HG03378 (cell line): ENCODE data around the gene PTGS1.

ENCODE experiments used
- ATAC-seq: cut with Tn5 transposase; IDR thresholded peaks from one replicate; pipeline ENCODE4 v1.9.1; 2021; ENCODE audit warnings: mild to moderate bottlenecking, moderate library complexity; ENCODE audit not compliant: unreplicated experiment

The PTGS1 gene

DNA sequence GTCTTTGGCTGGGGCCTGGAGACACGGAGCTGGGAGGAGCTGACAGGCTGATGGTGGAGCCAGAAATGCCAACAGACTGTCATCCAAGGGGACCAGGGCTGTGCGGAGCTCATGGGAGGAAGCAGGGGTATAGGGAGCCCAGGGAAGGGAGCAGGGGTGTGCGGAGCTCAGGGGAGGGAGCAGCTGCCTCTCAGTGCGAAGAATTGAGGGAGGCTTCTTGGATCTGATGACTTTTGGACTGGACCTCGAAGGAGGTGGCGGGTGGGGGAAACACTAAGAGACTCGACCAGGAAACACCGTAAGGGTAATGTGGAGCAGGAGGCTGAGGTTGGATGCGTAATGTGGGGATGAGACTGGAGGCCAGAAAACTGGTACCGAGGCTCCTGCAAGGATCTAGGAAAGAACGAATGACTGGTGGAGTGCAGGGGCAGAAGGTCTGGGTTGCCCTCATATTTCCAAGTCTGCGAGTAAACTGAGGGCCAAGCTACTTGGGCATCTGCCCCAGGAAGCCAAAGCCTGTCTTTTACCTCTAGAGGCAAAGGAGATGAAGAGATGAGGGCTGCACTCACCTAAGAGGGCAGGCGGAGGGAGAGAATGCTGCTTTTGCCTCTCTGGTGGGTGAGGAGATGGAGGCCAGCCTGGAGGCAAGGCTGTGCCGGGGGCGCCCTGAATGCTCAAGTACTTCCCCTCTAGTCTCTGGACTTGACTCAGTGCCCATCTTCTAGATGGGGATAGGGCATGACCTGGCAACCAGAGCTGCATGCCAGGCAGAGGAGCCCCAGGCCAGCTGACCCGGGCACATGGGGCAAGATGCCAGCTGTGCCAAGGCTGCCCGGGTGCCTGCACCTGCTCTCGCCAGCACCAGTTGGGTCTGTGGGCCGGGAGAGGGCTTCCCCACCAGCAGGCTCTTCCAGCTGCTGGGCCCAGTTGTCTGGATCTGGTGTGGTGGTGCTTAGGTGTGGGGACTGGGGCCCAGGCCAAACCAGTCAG lies 2.3 kb downstream of the PTGS1 start:
- no peak for ATAC-seq

DNA sequence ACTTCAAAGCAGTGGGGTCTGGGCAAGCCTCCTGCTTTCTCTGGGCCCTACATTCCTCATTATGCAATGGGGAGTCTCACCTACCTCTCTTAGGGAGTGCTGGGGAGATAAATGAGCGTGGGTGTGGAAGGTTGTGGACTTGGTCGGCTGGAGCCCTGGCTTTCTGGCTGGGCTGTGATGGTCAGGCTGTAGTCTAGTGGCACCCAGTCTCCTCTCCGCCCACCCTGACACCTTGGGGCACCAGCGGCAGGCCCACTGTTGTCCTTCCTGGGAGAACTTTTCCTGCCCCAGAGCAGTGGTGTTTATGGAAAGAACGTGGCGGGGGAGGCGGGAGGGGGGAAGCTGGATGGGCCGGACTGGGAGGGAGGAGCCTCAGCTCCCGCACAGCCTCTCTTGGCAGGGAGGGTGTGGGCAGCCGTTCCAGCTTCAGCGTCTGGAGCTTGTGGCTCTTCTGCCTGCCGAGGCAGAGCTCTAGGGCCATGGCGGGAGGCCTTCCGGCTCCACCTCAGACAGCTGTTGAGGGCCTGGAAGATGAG lies 4.1 kb downstream of the PTGS1 start:
- ATAC-seq: no peak

DNA sequence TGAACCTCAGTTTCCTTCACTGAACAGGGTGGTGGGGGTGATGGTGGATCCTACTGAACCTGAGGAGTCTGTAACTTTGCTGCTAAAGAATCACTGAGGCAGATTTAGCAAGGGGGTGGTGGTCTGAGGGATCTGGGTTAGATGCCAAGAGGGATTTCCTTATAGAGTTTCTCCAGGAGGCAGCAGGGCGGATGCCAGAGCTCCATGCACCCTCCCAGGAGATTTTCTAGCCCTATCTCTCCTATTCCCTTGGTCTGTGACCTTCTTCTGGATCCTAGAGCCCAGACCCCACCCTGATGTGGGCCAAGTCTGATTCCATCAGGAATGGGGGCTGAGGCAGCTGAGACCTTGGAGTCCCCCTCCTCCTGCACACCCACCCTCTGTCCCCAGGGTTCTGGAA lies 6.0 kb downstream of the PTGS1 start:
- ATAC-seq: no peak

- no peak for ATAC-seq
These were observed 6.7 kb downstream of the PTGS1 start for GRCh38 chr9:122377241-122378164.

- ATAC-seq: no peak
These were observed 7.4 kb downstream of the PTGS1 start for GRCh38 chr9:122378236-122378635.

GRCh38 chr9:122379340-122379739 lies 8.5 kb downstream of the PTGS1 start:
- ATAC-seq: no peak

- ATAC-seq: no peak
These were observed 9.5 kb downstream of the PTGS1 start for GRCh38 chr9:122380293-122380692.

DNA sequence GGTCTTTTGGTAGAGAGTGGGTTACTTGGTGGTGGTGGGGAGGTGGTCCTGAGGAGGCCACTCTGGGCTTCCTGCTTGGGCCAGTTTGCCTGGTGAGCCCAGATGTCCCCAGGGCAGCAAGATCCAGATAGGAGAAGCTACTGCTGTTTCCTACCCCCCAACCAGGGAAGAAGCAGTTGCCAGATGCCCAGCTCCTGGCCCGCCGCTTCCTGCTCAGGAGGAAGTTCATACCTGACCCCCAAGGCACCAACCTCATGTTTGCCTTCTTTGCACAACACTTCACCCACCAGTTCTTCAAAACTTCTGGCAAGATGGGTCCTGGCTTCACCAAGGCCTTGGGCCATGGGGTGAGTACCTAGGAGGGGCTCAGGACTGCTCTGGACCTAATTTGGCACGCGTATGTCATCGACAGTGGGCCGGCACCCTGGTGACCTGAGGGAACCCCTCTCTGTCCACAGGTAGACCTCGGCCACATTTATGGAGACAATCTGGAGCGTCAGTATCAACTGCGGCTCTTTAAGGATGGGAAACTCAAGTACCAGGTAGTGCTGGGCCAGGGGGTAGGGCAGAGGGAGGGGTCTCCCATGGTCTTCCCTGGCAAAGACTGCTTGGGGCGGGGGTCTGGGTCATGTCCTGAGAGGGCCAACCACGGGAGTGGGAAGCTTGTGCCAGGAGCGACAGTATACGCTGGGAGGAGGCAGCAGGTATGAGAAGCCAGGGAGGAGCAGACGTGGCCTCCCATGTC lies 10.6 kb downstream of the PTGS1 start:
- ATAC-seq: no peak

DNA sequence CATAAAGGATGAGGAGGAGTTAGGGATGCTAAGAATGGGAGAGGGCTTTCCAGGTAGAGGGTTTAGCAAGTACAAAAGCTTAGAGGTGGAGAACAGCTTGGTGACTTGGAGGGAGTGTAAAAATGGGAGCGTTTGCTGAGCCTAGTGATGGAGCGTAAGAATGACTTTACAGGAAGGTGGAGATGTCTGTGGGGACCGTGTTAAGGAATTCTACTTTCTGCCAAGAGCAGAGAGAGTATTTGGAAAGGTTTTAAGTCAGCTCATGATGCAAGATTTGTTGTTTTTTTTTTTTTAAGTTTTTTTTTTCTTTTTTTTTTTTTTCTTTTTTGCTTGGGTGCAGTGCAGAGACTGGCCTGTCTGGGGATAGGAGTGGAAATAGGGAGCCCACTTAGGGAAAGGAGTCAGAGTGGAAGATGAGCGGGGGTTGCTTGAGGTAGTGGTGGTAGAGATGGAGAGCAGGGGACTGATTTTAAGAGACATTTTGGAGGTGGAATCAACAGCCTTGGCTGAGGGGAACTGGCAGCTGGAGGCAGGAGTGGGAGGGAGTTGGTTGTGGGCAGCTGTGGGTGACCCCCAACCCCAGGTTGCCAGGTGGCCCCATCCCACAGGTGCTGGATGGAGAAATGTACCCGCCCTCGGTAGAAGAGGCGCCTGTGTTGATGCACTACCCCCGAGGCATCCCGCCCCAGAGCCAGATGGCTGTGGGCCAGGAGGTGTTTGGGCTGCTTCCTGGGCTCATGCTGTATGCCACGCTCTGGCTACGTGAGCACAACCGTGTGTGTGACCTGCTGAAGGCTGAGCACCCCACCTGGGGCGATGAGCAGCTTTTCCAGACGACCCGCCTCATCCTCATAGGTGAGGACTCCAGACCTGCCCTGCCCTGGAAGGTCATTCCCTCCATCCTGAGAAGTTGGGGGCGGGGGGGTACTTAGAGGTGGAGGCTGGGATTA lies 12.4 kb downstream of the PTGS1 start:
- ATAC-seq: no peak

GRCh38 chr9:122383992-122384461 lies 13.2 kb downstream of the PTGS1 start:
- ATAC-seq: no peak

- no peak for ATAC-seq
These were observed 15.6 kb downstream of the PTGS1 start for GRCh38 chr9:122386311-122386872.

GRCh38 chr9:122387536-122387935 lies 16.7 kb downstream of the PTGS1 start:
- no peak for ATAC-seq

DNA sequence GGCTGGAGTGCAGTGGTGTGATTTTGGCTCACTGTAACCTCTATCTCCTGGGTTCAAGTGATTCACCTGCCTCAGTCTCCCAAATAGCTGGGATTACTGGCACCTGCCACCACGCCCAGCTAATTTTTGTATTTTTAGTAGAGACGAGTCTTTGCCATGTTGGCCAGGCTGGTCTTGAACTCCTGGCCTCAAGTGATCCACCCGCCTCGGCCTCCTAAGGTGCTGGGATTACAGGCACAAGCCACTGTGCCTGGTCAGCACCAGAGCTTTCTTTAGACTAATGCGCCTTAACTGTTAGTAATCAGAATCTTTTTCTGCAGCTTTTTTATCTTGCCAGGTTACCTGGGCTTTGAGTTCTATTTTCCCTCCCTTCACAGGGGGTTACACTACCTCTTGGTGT lies 18.4 kb downstream of the PTGS1 start:
- ATAC-seq: no peak

- peak; percentile 78 for ATAC-seq
These were observed 19.1 kb downstream of the PTGS1 start for GRCh38 chr9:122389799-122390481.

DNA sequence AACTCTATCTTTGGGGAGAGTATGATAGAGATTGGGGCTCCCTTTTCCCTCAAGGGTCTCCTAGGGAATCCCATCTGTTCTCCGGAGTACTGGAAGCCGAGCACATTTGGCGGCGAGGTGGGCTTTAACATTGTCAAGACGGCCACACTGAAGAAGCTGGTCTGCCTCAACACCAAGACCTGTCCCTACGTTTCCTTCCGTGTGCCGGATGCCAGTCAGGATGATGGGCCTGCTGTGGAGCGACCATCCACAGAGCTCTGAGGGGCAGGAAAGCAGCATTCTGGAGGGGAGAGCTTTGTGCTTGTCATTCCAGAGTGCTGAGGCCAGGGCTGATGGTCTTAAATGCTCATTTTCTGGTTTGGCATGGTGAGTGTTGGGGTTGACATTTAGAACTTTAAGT lies 21.5 kb downstream of the PTGS1 start:
- ATAC-seq: no peak

- ATAC-seq: no peak
These were observed 21.9 kb downstream of the PTGS1 start for GRCh38 chr9:122392714-122393113.

DNA sequence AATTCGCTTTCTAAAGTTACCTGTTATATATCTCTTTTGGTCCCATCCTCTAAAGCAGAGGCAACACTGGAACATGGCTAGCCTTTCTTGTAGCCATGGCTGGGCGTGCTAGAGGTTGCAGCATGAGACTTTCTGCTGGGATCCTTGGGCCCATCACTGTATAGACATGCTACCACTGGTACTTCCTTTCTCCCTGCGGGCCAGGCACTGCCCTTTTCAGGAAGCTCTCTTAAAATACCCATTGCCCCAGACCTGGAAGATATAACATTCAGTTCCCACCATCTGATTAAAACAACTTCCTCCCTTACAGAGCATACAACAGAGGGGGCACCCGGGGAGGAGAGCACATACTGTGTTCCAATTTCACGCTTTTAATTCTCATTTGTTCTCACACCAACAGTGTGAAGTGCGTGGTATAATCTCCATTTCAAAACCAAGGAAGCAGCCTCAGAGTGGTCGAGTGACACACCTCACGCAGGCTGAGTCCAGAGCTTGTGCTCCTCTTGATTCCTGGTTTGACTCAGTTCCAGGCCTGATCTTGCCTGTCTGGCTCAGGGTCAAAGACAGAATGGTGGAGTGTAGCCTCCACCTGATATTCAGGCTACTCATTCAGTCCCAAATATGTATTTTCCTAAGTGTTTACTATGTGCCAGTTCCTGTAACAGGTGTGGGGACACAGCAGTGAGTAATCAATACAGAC lies 22.6 kb downstream of the PTGS1 start:
- no peak for ATAC-seq
